Measurements from ENCODE around the gene TRAF3. TPM values are rescaled to one million over a fixed set of nuclear protein-coding genes. Genes with fewer than 3 reads are reported as not detected.
"Not testable (repeated sequence)": the region's sequence is repeated elsewhere in the genome, so short reads cannot be mapped to it uniquely, and the experiment has no call there.

Gene TRAF3
- total and polyA plus RNA-seq, 4 donors, result 19.8 to 46.3 (median 41.9) TPM

DNA sequence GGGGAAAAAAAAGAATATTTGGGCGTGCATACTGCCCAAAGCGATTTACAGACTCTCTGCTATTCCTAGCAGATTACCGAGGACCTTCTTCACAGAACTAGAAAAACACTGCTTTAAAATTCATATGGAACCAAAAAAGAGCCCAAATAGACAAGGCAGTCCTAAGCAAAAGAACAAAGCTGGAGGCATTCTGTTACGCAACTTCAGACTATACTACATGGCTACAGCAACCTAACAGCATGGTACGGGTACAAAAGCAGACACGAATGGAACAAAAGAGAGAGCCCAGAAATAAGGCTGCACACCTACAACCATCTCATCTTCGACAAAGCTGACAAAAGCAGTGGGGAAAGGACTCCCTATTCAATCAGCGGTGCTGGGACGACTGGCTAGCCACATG is 56.7 kb downstream of the TRAF3 start:
- H3K27ac ChIP-seq (ENCODE audit: low read depth, low read length), result no peak overlapping the region
- DNase-seq (ENCODE audit: low read depth in 4 of 6, low spot score in 6 of 6), result no peak
- WGBS (ENCODE audit: insufficient coverage), result 97% methylated on average over 8 of the region's 9 CpGs
- H3K36me3 ChIP-seq (ENCODE audit: control insufficient read depth, insufficient read depth, low read length), result peaks cover 3% of the 10 kb centered on the region
- no peak overlapping the region for H3K4me3 ChIP-seq (ENCODE audit: low read depth, low read length)
- no peaks in the 10 kb centered on the region for H3K9me3 ChIP-seq (ENCODE audit: control insufficient read depth, insufficient read depth, low read length)
- no peaks in the 10 kb centered on the region for H3K27me3 ChIP-seq (ENCODE audit: control insufficient read depth, insufficient read depth, low read length)
- peaks cover 23% of the 10 kb centered on the region for H3K4me1 ChIP-seq (ENCODE audit: control insufficient read depth, insufficient read depth, low read length)

GRCh38 chr14:102835959-102836358 is 58.7 kb downstream of the TRAF3 start:
- Histone ChIP-seq H3K4me3 (ENCODE audit: low read depth, low read length) (no peak overlapping the region), H3K27me3 (ENCODE audit: control insufficient read depth, insufficient read depth, low read length) (no peaks in the 10 kb centered on the region), H3K27ac (ENCODE audit: low read depth, low read length) (no peak overlapping the region), H3K4me1 (ENCODE audit: control insufficient read depth, insufficient read depth, low read length) (peaks cover 6% of the 10 kb centered on the region), H3K36me3 (ENCODE audit: control insufficient read depth, insufficient read depth, low read length) (peaks cover 3% of the 10 kb centered on the region), H3K9me3 (ENCODE audit: control insufficient read depth, insufficient read depth, low read length) (no peaks in the 10 kb centered on the region)
- 80% methylated on average over 1 of the region's 5 CpGs for WGBS (ENCODE audit: insufficient coverage)
- no peak for DNase-seq (ENCODE audit: low read depth in 4 of 6, low spot score in 6 of 6)

GRCh38 chr14:102837120-102837519 is 59.9 kb downstream of the TRAF3 start:
- 100% methylated on average over 3 of the region's 5 CpGs for WGBS (ENCODE audit: insufficient coverage)
- H3K4me1 ChIP-seq (ENCODE audit: control insufficient read depth, insufficient read depth, low read length); H3K9me3 ChIP-seq (ENCODE audit: control insufficient read depth, insufficient read depth, low read length); DNase-seq (ENCODE audit: low read depth in 4 of 6, low spot score in 6 of 6); H3K27ac ChIP-seq (ENCODE audit: low read depth, low read length); H3K4me3 ChIP-seq (ENCODE audit: low read depth, low read length); H3K27me3 ChIP-seq (ENCODE audit: control insufficient read depth, insufficient read depth, low read length); H3K36me3 ChIP-seq (ENCODE audit: control insufficient read depth, insufficient read depth, low read length): not testable (repeated sequence)

- no peak overlapping the region for H3K27ac ChIP-seq (ENCODE audit: low read depth, low read length)
- no peak for DNase-seq (ENCODE audit: low read depth in 4 of 6, low spot score in 6 of 6)
Observed at GRCh38 chr14:102838501-102838900, 61.3 kb downstream of the TRAF3 start.

GRCh38 chr14:102840115-102840514 is 62.9 kb downstream of the TRAF3 start:
- no peaks in the 10 kb centered on the region for H3K4me1 ChIP-seq (ENCODE audit: control insufficient read depth, insufficient read depth, low read length)
- no peak for DNase-seq (ENCODE audit: low read depth in 4 of 6, low spot score in 6 of 6)
- no peak overlapping the region for H3K4me3 ChIP-seq (ENCODE audit: low read depth, low read length)
- H3K9me3 ChIP-seq (ENCODE audit: control insufficient read depth, insufficient read depth, low read length), result no peaks in the 10 kb centered on the region
- no peak overlapping the region for H3K27ac ChIP-seq (ENCODE audit: low read depth, low read length)
- 100% methylated on average over 1 of the region's 3 CpGs for WGBS (ENCODE audit: insufficient coverage)
- no peaks in the 10 kb centered on the region for H3K27me3 ChIP-seq (ENCODE audit: control insufficient read depth, insufficient read depth, low read length)
- H3K36me3 ChIP-seq (ENCODE audit: control insufficient read depth, insufficient read depth, low read length), result no peaks in the 10 kb centered on the region

More at GRCh38 chr14:102838501-102838900, 61.3 kb downstream of the TRAF3 start:
- H3K27me3 ChIP-seq (ENCODE audit: control insufficient read depth, insufficient read depth, low read length), result no peaks in the 10 kb centered on the region
- no peaks in the 10 kb centered on the region for H3K9me3 ChIP-seq (ENCODE audit: control insufficient read depth, insufficient read depth, low read length)
- H3K4me1 ChIP-seq (ENCODE audit: control insufficient read depth, insufficient read depth, low read length), result no peaks in the 10 kb centered on the region
- peaks cover 3% of the 10 kb centered on the region for H3K36me3 ChIP-seq (ENCODE audit: control insufficient read depth, insufficient read depth, low read length)
- WGBS (ENCODE audit: insufficient coverage), result 29% methylated on average over 2 of the region's 4 CpGs
- no peak overlapping the region for H3K4me3 ChIP-seq (ENCODE audit: low read depth, low read length)

DNA sequence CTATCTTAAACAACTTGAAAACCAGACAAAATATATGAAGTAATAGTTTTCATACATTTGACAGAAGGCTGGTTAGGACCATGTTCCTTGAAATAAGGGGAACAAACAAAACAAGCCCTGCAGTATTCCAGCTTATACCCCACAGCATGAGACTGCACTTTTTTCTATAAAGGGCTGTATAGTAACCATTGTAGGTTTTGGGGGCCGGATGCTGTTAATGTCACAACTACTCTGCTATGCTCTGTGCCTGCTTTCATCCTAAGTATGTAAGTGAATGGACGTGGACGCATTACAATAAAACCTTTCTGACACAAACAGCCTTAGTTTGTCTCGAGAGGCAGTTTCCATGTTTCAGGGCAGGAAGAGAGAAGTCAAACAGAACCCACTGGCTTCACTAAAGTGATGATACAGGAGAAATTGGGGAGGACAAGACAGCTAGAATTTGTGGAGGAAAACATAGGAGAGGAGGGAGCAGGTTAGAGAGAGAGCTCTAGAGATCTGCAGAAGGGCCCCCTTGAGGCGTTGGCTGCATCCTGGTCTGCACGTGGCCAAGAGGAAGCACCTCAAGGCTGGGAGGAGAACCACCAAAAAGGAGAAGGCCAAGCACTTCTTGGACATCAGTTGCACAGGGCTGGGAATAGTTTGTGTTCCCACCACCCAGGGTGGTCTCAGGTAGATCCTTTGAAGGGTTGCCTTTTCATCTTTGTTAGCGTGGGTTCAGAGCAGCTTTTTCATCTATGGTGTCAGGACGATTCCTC is 63.7 kb downstream of the TRAF3 start:
- no peaks in the 10 kb centered on the region for H3K27me3 ChIP-seq (ENCODE audit: control insufficient read depth, insufficient read depth, low read length)
- no peaks in the 10 kb centered on the region for H3K4me1 ChIP-seq (ENCODE audit: control insufficient read depth, insufficient read depth, low read length)
- H3K9me3 ChIP-seq (ENCODE audit: control insufficient read depth, insufficient read depth, low read length), result no peaks in the 10 kb centered on the region
- no peak overlapping the region for H3K27ac ChIP-seq (ENCODE audit: low read depth, low read length)
- no peak for DNase-seq (ENCODE audit: low read depth in 4 of 6, low spot score in 6 of 6)
- WGBS (ENCODE audit: insufficient coverage), result 76% methylated on average over 5 of the region's 8 CpGs
- no peak overlapping the region for H3K4me3 ChIP-seq (ENCODE audit: low read depth, low read length)
- H3K36me3 ChIP-seq (ENCODE audit: control insufficient read depth, insufficient read depth, low read length), result no peaks in the 10 kb centered on the region

GRCh38 chr14:102848830-102849525 is 71.7 kb downstream of the TRAF3 start:
- Histone ChIP-seq H3K4me3 (ENCODE audit: low read depth, low read length) (no peak overlapping the region), H3K27me3 (ENCODE audit: control insufficient read depth, insufficient read depth, low read length) (no peaks in the 10 kb centered on the region), H3K9me3 (ENCODE audit: control insufficient read depth, insufficient read depth, low read length) (no peaks in the 10 kb centered on the region), H3K27ac (ENCODE audit: low read depth, low read length) (no peak overlapping the region), H3K36me3 (ENCODE audit: control insufficient read depth, insufficient read depth, low read length) (no peaks in the 10 kb centered on the region), H3K4me1 (ENCODE audit: control insufficient read depth, insufficient read depth, low read length) (peaks cover 13% of the 10 kb centered on the region)
- DNase-seq (ENCODE audit: low read depth in 4 of 6, low spot score in 6 of 6), result peak in 4 of 6 donors; percentile 15 to 77 (median 47)
- WGBS (ENCODE audit: insufficient coverage), result 64% methylated on average over 9 of the region's 12 CpGs

- H3K27me3 ChIP-seq (ENCODE audit: control insufficient read depth, insufficient read depth, low read length), result no peaks in the 10 kb centered on the region
- DNase-seq (ENCODE audit: low read depth in 4 of 6, low spot score in 6 of 6), result peak in 4 of 6 donors; percentile 4 to 80 (median 53)
- peak overlapping the region; percentile 43 for H3K27ac ChIP-seq (ENCODE audit: low read depth, low read length)
- H3K4me1 ChIP-seq (ENCODE audit: control insufficient read depth, insufficient read depth, low read length), result peaks cover 13% of the 10 kb centered on the region
- no peak overlapping the region for H3K4me3 ChIP-seq (ENCODE audit: low read depth, low read length)
- 11% methylated on average over 2 of the region's 6 CpGs for WGBS (ENCODE audit: insufficient coverage)
- no peaks in the 10 kb centered on the region for H3K9me3 ChIP-seq (ENCODE audit: control insufficient read depth, insufficient read depth, low read length)
- no peaks in the 10 kb centered on the region for H3K36me3 ChIP-seq (ENCODE audit: control insufficient read depth, insufficient read depth, low read length)
Observed at GRCh38 chr14:102849526-102850379, 72.5 kb downstream of the TRAF3 start.

DNA sequence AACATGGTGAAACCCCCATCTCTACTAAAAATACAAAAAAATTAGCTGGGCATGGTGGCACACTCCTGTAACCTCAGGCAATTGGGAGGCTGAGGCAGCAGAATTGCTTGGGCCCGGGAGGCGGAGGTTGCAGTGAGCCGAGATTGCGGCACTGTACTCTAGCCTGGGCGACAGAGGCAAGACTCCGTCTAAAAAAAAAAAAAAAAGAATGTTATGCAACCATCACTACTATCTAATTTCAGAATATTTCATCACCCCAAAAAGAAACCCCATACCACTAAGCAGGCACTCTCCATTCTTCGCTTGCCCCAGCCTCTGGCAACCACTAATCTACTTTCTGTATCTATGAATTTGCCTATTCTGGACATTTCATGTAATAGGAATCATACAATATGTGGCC is 76.4 kb downstream of the TRAF3 start:
- peaks cover 8% of the 10 kb centered on the region for H3K4me1 ChIP-seq (ENCODE audit: control insufficient read depth, insufficient read depth, low read length)
- H3K36me3 ChIP-seq (ENCODE audit: control insufficient read depth, insufficient read depth, low read length), result no peaks in the 10 kb centered on the region
- H3K9me3 ChIP-seq (ENCODE audit: control insufficient read depth, insufficient read depth, low read length), result no peaks in the 10 kb centered on the region
- no peak overlapping the region for H3K27ac ChIP-seq (ENCODE audit: low read depth, low read length)
- H3K27me3 ChIP-seq (ENCODE audit: control insufficient read depth, insufficient read depth, low read length), result no peaks in the 10 kb centered on the region
- no peak overlapping the region for H3K4me3 ChIP-seq (ENCODE audit: low read depth, low read length)
- no peak for DNase-seq (ENCODE audit: low read depth in 4 of 6, low spot score in 6 of 6)
- 98% methylated on average over 5 of the region's 7 CpGs for WGBS (ENCODE audit: insufficient coverage)
